Measurements from ENCODE around the gene SUMO4.

Gene SUMO4

DNA sequence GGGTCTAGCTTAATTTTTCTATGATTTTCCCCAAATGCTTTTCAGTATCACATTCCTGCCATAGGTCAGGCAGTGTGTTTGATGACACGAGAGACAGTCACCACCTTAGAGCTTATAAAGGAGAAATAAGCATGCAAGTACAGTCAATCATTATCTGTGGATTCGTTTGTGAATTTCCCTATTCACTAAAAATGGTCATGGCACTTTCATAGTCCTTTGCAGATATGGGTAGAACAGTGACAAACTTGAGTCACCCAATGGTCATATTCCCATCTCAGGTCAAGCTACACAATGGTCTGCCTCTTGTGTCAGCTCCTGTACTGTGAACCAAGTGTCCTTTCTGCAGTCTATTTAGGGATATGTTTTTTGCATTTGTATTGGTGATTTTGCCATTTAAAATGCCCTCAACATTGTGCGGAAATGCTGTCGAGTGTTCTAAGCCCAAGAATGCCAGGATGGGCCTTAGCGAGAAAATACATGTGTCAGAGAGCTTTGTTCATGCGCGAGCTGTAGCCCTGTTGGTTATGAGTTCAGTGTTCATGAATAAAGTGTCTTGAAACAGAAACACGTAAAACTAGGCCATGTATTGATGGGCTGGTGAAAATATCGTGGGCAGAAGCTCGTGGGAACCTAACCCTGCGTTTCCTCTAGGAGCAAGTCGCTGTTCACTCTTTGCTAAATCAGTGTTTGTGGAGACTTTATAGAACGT is 19.8 kb downstream of the SUMO4 start:
- no peak overlapping the region for H3K4me3 ChIP-seq (ENCODE audit: low read depth, low read length)
- H3K36me3 ChIP-seq (ENCODE audit: control insufficient read depth, insufficient read depth, low read length): no peaks in the 10 kb centered on the region
- H3K9me3 ChIP-seq (ENCODE audit: control insufficient read depth, insufficient read depth, low read length): no peaks in the 10 kb centered on the region
- H3K4me1 ChIP-seq (ENCODE audit: control insufficient read depth, insufficient read depth, low read length): peaks cover 11% of the 10 kb centered on the region
- no peak overlapping the region for H3K27ac ChIP-seq (ENCODE audit: low read depth, low read length)
- no peak overlapping the region for H3K9ac ChIP-seq (ENCODE audit: low read depth, low read length)
- no peaks in the 10 kb centered on the region for H3K27me3 ChIP-seq (ENCODE audit: control insufficient read depth, insufficient read depth, low read length)

- no peaks in the 10 kb centered on the region for H3K27me3 ChIP-seq (ENCODE audit: control insufficient read depth, insufficient read depth, low read length)
Measured at GRCh38 chr6:149421132-149421531, 21.1 kb downstream of the SUMO4 start.

DNA sequence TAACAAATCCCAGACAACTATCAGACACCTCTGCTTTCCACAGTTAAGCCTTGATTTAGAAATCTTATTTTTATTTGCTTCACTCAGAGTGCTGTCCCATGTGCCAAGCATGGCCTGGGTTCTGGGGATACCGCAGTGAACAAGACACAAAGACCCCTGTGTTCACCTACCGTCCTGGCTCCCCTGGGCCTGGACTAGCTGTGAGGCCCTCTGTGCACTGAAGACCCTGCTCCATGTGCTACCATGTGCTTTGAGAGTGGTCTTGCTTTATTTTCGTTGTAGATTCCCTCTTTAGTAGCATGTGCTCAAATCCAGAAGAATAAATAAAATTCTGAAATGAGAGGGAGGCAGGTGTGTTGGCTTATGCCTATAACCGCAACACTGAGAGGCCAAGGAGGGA is 22.5 kb downstream of the SUMO4 start:
- Histone ChIP-seq H3K27me3 (ENCODE audit: control insufficient read depth, insufficient read depth, low read length) (no peaks in the 10 kb centered on the region), H3K4me1 (ENCODE audit: control insufficient read depth, insufficient read depth, low read length) (peaks cover 11% of the 10 kb centered on the region), H3K9me3 (ENCODE audit: control insufficient read depth, insufficient read depth, low read length) (no peaks in the 10 kb centered on the region), H3K9ac (ENCODE audit: low read depth, low read length) (no peak overlapping the region), H3K4me3 (ENCODE audit: low read depth, low read length) (no peak overlapping the region), H3K36me3 (ENCODE audit: control insufficient read depth, insufficient read depth, low read length) (no peaks in the 10 kb centered on the region), H3K27ac (ENCODE audit: low read depth, low read length) (no peak overlapping the region)

More at GRCh38 chr6:149421132-149421531, 21.1 kb downstream of the SUMO4 start:
- Histone ChIP-seq H3K4me3 (ENCODE audit: low read depth, low read length) (no peak overlapping the region), H3K36me3 (ENCODE audit: control insufficient read depth, insufficient read depth, low read length) (no peaks in the 10 kb centered on the region), H3K27ac (ENCODE audit: low read depth, low read length) (no peak overlapping the region), H3K9me3 (ENCODE audit: control insufficient read depth, insufficient read depth, low read length) (no peaks in the 10 kb centered on the region), H3K9ac (ENCODE audit: low read depth, low read length) (no peak overlapping the region), H3K4me1 (ENCODE audit: control insufficient read depth, insufficient read depth, low read length) (peaks cover 11% of the 10 kb centered on the region)

DNA sequence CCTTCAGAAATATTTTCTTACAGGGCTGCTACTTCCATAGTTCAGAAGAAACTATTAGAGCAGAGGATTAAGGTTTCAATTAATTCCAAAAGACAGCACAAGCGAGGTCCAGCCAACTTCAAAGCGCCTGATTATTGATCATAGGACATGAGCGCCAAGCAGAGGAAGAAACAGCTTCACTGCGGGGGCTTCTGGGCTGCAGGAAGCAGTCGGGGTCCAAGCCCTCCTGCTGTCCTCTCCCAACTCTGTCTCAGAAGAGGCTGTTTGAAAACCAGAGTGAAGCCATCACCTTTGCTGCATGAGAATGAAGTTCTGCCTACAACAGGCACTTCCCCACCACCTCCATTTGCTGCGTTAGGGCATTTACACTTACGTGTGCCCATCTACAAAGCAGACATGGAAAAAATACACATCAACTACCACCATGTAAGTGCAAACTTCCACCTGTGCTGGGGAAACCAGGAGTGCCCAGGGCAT is 23.9 kb downstream of the SUMO4 start:
- H3K9me3 ChIP-seq (ENCODE audit: control insufficient read depth, insufficient read depth, low read length): no peaks in the 10 kb centered on the region
- H3K27ac ChIP-seq (ENCODE audit: low read depth, low read length): peak overlapping the region; percentile 22
- no peak overlapping the region for H3K9ac ChIP-seq (ENCODE audit: low read depth, low read length)

GRCh38 chr6:149425224-149425623 is 25.2 kb downstream of the SUMO4 start:
- peaks cover 11% of the 10 kb centered on the region for H3K4me1 ChIP-seq (ENCODE audit: control insufficient read depth, insufficient read depth, low read length)
- no peak overlapping the region for H3K9ac ChIP-seq (ENCODE audit: low read depth, low read length)
- no peaks in the 10 kb centered on the region for H3K36me3 ChIP-seq (ENCODE audit: control insufficient read depth, insufficient read depth, low read length)
- no peak overlapping the region for H3K27ac ChIP-seq (ENCODE audit: low read depth, low read length)
- H3K9me3 ChIP-seq (ENCODE audit: control insufficient read depth, insufficient read depth, low read length): no peaks in the 10 kb centered on the region
- no peak overlapping the region for H3K4me3 ChIP-seq (ENCODE audit: low read depth, low read length)
- H3K27me3 ChIP-seq (ENCODE audit: control insufficient read depth, insufficient read depth, low read length): no peaks in the 10 kb centered on the region

More for the DNA sequence above, 23.9 kb downstream of the SUMO4 start:
- Histone ChIP-seq H3K27me3 (ENCODE audit: control insufficient read depth, insufficient read depth, low read length) (no peaks in the 10 kb centered on the region), H3K4me3 (ENCODE audit: low read depth, low read length) (no peak overlapping the region), H3K4me1 (ENCODE audit: control insufficient read depth, insufficient read depth, low read length) (peaks cover 11% of the 10 kb centered on the region), H3K36me3 (ENCODE audit: control insufficient read depth, insufficient read depth, low read length) (no peaks in the 10 kb centered on the region)

DNA sequence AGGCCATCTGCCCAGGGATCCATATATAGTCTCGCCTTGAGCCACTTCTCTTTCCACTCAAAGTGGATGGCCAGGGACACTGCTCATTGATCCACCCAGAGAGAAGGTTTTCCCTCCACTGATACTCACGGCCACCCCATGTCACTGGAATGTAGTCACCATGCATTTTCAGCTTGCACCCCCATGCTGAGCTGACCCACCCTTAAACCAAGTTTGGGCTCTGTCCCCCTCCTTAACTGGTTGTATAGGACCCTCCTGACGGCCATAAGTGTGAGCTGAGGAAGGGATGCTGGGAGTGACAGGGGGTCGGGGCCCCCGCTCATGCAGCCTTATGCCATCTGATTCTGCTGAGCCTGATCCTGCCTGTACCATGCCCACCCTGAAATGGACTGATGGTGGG is 25.7 kb downstream of the SUMO4 start:
- H3K4me1 ChIP-seq (ENCODE audit: control insufficient read depth, insufficient read depth, low read length): peaks cover 11% of the 10 kb centered on the region
- H3K27ac ChIP-seq (ENCODE audit: low read depth, low read length): no peak overlapping the region
- H3K4me3 ChIP-seq (ENCODE audit: low read depth, low read length): no peak overlapping the region
- H3K9ac ChIP-seq (ENCODE audit: low read depth, low read length): no peak overlapping the region
- H3K36me3 ChIP-seq (ENCODE audit: control insufficient read depth, insufficient read depth, low read length): no peaks in the 10 kb centered on the region
- H3K27me3 ChIP-seq (ENCODE audit: control insufficient read depth, insufficient read depth, low read length): no peaks in the 10 kb centered on the region
- H3K9me3 ChIP-seq (ENCODE audit: control insufficient read depth, insufficient read depth, low read length): no peaks in the 10 kb centered on the region

DNA sequence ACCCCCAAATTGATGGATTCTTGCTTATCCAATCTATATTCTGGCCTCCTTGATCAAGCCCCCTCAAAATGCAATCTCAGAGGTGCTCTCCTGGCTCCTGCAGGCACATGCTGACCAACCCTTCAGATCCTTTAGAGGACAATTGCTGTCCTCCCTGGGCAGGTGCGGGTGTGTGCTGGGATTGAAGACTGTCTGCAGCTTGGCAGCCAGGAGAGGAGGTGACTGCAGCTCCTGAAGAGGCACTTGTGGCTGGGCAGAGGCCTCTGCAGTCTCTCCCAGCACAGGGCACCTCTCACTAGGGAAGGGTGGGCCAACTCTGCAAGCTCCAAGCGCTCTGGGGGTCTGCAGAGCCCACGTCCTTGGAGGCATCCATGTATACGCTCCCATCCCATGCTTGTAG is 28.5 kb downstream of the SUMO4 start:
- Histone ChIP-seq H3K36me3 (ENCODE audit: control insufficient read depth, insufficient read depth, low read length) (no peaks in the 10 kb centered on the region), H3K27ac (ENCODE audit: low read depth, low read length) (no peak overlapping the region), H3K4me1 (ENCODE audit: control insufficient read depth, insufficient read depth, low read length) (peaks cover 7% of the 10 kb centered on the region)

DNA sequence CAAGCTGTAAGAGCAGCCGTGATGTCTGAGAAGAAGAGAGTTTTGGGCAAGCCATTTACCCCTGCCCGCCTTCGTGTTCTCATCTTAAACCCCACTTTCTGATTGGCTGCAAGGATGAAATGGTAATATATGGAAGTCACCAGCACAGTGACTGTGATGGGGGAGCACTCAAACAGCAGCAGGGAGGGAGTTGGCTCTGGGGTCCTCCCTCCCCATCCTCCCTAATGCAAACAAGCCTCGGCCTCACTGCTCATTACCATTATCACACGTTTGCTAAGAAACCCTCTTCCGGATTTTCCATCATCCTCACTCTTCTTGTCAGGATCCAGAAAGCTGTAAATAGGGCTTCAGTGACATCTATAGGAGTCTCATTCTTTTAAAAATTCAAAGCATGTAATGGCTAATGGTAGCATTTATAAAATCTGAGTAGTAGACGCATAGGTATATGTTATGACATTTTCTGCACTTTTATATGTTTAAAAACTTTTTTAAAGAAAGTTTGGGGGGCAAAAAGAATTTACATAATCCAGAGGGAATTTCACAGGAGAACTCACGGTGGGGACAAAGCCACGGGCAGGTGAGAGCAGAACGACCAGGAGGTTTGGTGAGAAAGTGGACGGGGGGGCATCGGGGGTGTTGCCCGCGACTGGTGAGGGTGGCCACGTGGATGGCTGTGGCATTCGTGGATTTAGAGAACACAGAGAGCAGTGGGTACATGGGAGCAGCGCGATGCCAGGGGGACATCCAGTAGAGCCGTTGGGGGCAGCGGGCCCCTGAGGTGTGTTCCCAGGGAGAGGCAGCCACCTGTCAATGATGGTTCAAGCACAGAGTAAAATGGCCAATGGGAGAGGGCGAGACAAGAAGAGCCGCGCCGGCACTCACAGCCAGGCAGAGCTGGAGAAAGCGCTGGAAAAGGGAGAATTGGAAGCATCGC is 29.6 kb downstream of the SUMO4 start:
- Histone ChIP-seq H3K4me1 (ENCODE audit: control insufficient read depth, insufficient read depth, low read length) (no peaks in the 10 kb centered on the region), H3K4me3 (ENCODE audit: low read depth, low read length) (no peak overlapping the region), H3K9me3 (ENCODE audit: control insufficient read depth, insufficient read depth, low read length) (no peaks in the 10 kb centered on the region), H3K27me3 (ENCODE audit: control insufficient read depth, insufficient read depth, low read length) (no peaks in the 10 kb centered on the region), H3K36me3 (ENCODE audit: control insufficient read depth, insufficient read depth, low read length) (no peaks in the 10 kb centered on the region), H3K9ac (ENCODE audit: low read depth, low read length) (no peak overlapping the region), H3K27ac (ENCODE audit: low read depth, low read length) (no peak overlapping the region)

More for the DNA sequence above, 28.5 kb downstream of the SUMO4 start:
- Histone ChIP-seq H3K27me3 (ENCODE audit: control insufficient read depth, insufficient read depth, low read length) (no peaks in the 10 kb centered on the region), H3K9me3 (ENCODE audit: control insufficient read depth, insufficient read depth, low read length) (no peaks in the 10 kb centered on the region), H3K9ac (ENCODE audit: low read depth, low read length) (no peak overlapping the region), H3K4me3 (ENCODE audit: low read depth, low read length) (no peak overlapping the region)

GRCh38 chr6:149431905-149432775 is 32.1 kb downstream of the SUMO4 start:
- H3K9ac ChIP-seq (ENCODE audit: low read depth, low read length): no peak overlapping the region

DNA sequence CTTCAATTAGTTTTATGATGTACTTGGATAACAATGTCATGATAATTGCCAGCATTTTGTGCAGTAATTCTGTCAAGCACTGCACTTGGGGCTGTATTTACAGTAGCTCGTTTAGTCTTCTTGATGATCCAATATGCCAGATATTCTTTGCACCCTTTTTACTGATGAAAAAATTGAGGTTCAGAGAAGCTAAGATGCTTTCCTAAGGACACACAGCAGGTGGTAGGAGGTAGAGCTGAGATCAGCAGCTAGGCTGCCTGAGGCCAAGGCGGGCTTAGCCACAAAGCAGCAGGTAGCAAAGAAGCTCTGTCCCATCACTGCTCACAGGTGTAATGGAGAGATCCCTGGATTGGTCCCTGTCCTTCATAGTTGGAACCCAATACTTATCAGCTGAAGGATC is 33.3 kb downstream of the SUMO4 start:
- no peaks in the 10 kb centered on the region for H3K27me3 ChIP-seq (ENCODE audit: control insufficient read depth, insufficient read depth, low read length)
- H3K27ac ChIP-seq (ENCODE audit: low read depth, low read length): no peak overlapping the region
- no peak overlapping the region for H3K9ac ChIP-seq (ENCODE audit: low read depth, low read length)
- no peaks in the 10 kb centered on the region for H3K4me1 ChIP-seq (ENCODE audit: control insufficient read depth, insufficient read depth, low read length)
- H3K36me3 ChIP-seq (ENCODE audit: control insufficient read depth, insufficient read depth, low read length): no peaks in the 10 kb centered on the region
- no peaks in the 10 kb centered on the region for H3K9me3 ChIP-seq (ENCODE audit: control insufficient read depth, insufficient read depth, low read length)
- no peak overlapping the region for H3K4me3 ChIP-seq (ENCODE audit: low read depth, low read length)

More at GRCh38 chr6:149431905-149432775, 32.1 kb downstream of the SUMO4 start:
- peak overlapping the region; percentile 4 for H3K27ac ChIP-seq (ENCODE audit: low read depth, low read length)
- no peaks in the 10 kb centered on the region for H3K4me1 ChIP-seq (ENCODE audit: control insufficient read depth, insufficient read depth, low read length)
- H3K36me3 ChIP-seq (ENCODE audit: control insufficient read depth, insufficient read depth, low read length): no peaks in the 10 kb centered on the region
- no peaks in the 10 kb centered on the region for H3K27me3 ChIP-seq (ENCODE audit: control insufficient read depth, insufficient read depth, low read length)
- no peaks in the 10 kb centered on the region for H3K9me3 ChIP-seq (ENCODE audit: control insufficient read depth, insufficient read depth, low read length)
- H3K4me3 ChIP-seq (ENCODE audit: low read depth, low read length): no peak overlapping the region
